Renal cortical epithelial cell (primary cell): Measurements from ENCODE around the gene ARHGDIB. TPM values are rescaled to one million over a fixed set of nuclear protein-coding genes. Genes with fewer than 3 reads are reported as not detected.
A peak's percentile ranks its signal among the peaks of the same experiment; 100 is the strongest.

Source experiments
- DNase-seq: peaks from one replicate; pipeline ENCODE4 v3.0.0-alpha.2; 2011; ENCODE audit warnings: low read depth
- total RNA-seq: library from RNA; depleted of rRNA; stranded (reverse); fragments of >200 nt; gene quantifications from 2 replicates; pipeline ENCODE4 v1.2.3, GENCODE V29; 2014

Gene ARHGDIB
- total RNA-seq, 1 donor from 2014 or later = 3.0 TPM

DNA sequence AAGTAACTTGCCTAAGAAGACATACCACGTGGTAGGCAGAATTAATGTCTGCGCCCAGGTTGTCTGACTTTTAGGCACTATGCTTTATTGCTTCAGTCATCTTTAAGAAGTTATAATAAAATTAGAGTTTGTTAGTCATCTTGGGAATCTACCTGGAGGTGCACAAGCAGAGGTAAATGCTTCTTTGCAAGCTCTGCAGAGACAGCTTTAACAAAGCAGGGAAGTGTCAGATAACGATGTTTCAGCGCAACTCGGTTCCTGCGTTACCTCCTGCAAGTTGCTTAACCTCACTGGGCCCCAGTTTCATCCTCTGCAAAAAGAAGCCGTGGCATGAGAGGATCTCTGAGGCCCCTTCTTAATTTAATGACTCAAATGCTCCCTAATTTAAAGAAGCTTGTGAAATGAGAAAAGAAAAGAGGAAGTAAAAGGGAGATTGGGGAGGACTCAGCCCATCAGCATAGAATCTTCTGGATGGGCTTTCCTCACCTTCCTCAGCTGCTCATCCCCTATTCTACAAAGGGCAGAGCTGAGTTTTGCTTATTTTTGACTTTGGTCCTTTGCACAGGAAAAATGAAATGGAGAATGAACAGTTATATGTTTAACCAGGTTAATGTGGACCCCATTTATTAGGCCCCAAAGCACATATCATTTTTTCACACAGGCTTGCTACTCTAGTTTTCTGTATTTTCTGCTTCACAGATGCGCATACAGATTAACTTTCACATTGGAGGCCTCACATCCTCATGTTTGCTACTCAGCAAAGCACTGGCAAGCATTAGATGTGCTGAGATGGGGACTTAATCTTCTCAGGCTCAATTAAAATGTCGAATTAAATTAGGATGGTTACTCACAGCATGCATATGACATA lies 5.1 kb downstream of the ARHGDIB start:
- no peak for DNase-seq

DNA sequence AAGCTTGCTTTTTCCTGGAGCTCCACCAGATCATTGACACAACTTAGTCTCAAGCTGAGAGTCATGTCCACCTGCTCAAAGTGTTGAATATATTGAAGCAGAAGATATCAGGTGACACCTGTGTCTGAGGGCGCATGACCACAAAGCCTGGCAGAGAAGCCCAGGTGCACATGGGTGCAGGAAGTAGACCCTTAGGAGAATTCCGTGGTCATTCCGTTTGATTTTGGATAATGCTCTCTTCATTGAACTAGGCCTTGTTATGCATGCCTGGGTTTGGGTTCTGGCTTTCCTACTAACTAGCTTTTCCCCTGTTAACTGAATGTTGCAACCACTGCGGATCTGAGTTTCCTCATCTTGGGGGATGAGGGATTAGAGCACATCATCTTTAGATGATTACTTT lies 7.1 kb downstream of the ARHGDIB start:
- DNase-seq = no peak

DNA sequence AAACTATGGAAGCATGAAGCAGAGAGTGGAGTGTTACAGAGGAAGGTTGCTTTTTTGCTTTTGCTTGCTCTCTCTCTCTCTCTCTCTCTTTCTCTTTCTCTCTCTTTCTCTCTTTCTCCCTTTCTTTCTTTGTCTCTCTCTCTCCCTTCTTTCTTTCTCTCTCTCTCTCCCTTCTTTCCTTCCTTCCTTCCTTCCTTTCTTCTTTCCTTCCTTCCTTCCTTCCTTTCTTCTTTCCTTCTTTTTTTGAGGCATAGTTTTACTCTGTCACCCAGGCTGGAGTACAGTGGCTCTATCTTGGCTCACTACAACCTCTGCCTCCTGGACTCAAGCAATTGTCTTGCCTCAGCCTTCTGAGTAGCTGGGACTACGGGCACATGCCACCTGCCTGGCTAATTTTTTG lies 7.6 kb downstream of the ARHGDIB start:
- no peak for DNase-seq

DNA sequence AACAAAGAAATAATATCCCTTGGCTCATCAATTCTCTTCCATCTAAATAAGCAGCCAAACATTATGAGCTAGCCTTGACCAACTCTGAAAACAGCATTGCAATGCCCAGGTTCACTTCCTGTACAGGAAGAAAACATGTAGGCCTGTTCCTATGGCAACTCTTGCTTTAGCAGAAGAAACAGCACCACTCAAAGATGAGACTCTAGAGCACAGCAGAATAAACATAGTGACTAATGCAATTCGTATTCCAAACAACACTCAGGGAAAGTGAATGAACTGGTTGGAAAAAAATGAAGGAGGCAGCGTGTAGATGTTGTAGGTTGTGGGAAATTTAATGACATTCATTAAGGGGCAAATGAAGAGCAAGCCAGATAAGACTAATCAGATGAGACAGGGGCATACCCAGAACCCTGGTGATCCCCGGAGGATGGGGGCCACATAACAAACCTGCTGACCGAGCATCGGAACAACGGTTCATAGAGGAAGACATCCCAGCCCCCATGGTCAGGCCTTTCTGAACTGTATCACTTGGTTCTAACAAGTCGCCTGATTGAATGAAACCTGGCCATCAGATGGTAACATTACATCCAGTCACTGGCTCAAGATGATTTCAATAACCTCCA lies 9.0 kb downstream of the ARHGDIB start:
- DNase-seq = peak; percentile 99

DNA sequence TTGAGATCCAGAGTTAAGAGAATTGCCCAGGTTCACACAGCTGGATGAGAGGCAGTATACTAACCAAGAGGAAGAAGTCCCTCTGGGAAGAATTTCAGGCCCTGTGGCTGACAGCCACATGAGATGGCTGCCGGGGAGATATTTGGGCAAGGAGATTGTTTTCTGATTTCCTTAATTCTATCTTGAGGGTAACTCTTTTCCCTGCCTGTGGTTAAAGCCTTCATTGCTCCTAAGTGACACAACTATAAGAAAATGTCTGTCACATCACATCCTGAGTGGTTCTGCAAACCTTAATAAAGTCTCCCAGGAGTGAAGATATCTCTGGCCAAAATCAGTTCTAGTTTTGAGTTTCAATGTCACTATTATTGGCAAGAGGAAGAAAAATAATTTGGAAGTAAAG lies 9.6 kb downstream of the ARHGDIB start:
- DNase-seq = no peak

DNA sequence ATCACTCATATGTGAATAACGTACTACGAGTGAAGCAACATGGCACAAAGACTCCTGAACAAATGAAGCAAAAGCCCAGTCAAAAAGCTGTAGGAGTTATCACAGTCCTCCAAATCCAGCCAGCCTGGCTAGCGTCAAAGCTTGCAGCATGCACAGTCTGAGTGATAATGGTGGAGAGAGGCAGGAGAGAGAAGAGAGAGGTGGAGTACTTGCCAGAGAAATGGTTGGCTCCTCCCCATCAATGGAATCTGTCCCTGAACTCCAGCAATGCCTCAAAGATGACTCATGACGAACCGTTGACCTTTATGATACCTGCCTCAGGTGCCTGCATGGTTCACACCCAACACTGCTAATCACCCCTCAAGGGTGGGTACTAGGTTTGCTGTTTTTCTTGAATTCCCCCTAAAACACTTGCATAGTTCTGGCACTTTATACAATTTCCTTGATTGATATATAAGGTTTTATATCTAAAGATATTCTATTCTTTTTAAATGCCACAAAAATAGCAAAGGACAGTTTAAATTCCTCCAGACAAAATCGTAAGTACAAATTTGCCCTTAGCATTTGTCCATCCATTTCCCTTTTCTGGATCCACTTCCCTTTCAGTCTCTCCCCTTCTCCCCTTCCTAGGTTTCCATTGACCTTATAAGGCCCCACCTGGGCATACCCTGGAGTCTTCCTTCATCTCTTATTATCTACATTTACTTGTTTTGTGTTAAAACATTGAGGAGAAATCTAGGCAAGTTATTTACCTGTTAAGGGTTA lies 10.2 kb downstream of the ARHGDIB start:
- peak; percentile 81 for DNase-seq

DNA sequence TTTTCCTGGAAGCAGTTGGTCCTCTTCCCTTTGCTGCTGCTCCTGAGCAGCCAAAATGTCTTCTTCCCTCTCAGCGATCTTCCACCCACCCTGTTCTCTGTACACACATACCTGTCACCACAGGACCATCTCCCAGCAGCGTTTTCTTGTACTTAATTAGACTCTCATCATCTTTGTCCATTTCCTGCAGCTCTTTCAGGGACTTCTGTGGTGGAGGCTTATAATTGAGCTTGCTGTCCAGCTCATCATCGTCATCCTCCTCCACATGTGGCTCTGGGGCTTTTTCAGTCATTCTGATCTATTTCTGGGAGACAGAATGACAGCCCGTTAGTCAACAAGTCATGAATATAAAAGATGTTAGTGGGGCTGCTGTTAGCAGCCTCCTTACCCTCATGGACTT lies 11.0 kb downstream of the ARHGDIB start:
- DNase-seq = no peak

DNA sequence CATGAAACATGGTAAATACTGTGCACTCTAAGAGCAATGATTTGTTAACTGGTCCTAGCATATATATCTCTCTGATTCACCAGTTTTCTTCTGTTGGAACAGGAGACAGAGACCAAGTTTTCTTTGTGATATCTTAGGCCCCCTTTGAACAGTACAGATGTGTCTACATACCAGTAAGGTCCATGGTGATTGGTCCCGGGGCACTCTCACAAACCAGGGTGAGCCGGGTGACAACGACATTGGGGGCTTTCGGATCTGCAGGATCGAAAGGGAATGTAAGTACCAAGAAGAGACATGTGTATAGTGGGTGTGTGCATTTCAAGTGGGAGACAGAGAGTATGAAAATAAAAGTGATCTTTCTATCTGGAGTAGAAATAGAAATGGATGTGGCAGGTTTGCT lies 11.8 kb downstream of the ARHGDIB start:
- no peak for DNase-seq

DNA sequence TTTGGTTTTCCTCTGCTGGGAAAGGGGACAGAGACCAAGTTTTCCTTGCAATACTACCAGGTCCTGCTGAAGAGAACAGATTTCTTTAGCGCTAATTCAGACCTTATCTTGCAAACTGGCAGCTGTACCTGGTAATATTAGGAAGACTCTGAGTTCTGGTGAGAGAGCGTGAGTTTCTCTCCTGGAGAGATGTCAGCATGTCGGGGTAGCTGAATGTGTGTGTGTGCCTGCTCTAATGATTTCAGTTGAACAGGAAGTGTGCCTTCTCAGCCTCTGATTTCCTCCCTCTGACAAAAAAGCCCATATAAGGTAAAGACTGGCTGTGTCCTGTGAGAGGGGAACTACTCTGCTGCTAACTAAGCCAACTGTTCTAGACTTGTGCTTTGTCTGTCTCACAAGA lies 12.7 kb downstream of the ARHGDIB start:
- DNase-seq = peak; percentile 97

DNA sequence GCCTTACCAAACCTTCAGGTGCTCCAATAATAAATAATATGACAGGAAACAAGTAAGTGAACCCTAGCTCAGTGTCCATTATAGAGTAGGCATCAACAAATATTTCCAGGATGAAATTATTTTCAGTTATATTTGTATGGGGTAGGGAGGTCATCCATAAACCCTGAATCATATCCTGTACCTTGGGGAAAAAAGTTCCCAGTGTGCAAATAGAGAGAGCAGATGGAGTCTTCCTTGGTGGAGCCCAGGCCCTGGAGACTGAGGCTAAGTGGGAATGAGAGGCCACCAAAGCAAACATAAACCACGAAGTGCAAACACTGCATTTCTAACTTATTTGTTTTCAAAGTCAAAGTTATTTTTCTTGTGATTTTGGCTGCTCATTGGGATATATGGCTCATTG lies 14.5 kb downstream of the ARHGDIB start:
- DNase-seq = no peak

DNA sequence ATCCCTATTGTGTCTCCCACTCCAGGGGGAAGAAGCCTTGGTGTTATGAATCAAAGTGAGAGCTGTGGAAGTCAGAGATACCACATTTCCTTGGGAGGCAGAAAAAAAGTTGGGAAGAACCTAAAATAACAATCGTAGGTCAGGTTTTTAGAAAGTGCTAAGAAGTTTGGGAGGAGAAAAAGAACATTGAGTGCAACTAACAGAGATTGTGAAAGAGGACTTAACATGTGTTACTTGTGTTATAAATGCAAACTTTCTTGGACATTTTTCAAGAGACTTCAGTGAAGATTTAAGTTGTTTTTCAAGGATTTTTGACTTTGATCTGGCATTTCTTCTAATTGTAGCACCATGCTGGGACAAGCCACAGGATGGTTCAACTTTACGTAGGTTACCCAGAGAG lies 15.2 kb downstream of the ARHGDIB start:
- no peak for DNase-seq

DNA sequence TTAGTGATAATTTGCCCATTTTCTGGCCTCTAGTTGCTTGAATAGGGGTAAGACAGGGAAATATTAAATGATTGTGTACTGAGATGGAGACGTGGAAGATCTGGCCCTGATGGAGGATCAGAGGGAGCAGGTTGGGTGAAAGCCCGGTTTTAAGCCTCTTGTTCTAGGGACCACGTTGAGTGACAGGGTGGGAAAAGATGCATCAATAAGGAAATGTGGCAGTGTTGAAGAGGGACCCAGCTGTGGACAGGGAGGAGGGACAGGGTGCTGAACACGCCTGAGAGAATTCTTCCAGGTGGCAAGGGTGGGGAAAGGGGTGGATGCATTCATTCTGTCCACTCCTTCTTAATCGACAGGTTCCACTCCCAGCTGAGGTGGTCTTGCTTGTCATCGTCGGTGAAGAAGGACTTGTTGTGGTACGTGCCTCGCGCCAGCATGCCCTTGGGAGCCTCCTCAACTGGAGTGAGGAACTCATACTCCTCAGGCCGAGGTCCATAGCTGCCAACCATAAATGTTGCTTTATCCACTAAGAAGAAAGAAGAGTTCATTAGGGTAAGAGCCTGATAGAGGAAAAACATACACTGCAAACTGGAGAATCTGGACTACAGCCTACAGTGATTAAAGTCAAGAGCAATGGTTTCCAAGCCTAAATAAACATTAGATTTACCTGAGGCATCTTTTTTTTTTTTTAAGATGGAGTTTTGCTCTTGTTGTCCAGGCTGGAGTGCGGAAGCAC lies 19.0 kb downstream of the ARHGDIB start:
- DNase-seq = no peak

DNA sequence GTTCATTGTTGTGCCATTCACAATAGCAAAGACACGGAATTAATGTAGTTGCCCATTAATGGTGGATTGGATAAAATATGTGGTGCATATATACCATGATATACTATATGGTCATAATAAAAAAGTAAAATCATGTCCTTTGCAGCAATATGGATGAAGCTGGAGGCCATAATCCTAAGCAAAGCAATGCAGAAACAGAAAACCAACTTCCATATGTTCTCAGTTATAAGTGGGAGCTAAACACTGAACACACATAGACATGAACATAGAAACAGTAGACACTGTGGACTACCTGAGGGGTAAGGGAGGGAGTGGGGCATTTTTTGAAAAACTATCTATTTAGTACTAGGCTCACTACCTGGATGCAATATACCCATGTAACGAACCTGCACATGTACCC lies 20.0 kb downstream of the ARHGDIB start:
- DNase-seq = no peak

DNA sequence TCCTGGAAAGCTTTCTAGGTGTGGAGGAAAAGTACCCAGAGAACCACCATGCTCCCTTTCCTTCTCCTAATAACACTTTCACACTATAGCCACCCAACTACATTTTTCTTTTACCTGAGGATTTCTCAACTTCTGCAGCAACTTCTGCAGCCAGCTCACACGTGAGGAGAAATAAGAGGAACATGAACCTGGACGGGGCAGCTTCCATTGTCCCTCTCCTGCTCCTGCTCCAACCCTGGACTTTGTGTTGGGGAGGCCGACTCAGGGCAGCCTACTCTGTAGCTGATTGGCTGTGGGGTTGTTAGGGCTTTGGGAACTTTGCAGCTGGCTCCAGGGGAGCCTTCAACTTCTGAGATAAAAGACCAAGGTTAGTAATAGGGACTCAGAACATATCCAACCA lies 23.1 kb downstream of the ARHGDIB start, which contains the start of gene ERP27:
ERP27 (minus strand) TSS at position 237 of the 400 bp plus-strand sequence; CDS start at position 208, 29 bp downstream.
- DNase-seq = no peak

DNA sequence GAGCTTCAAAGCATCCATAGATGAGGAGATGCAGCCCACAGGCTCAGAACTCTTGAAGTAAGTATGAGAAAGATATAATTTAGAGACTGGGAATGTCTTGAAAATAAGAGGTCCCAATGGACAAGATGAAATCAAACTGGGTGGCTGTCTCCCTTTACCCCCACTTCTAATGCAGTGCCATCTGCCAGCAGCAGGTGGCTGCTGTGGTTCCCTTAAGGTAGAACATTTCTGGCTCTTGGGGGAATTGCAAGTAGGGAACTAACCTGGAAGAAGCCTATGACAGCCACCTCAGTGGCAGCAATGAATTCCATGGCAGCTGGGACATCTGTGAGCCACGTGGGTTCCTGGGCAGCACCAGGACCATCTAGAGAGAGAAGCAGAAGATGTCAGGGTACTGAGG lies 23.7 kb downstream of the ARHGDIB start:
- DNase-seq = no peak

DNA sequence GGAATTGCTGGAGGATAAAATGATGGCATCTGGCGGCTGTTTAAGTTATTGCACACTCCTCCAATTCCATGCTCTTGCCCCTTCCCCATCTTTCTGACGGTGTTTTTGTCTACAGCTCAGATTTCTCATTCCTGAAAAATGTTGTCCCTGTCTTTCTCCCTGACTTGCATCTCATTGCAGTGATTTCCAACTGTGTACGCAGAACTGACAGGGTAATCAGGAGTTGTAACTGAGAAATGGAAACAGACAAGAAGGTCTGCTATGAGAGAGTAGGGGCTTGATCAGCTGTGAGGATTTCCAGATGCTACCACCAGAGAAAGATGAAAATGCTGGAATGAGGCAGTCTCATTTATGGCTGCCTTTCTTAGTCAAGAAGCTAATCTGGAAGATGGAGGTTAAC lies 24.4 kb downstream of the ARHGDIB start:
- no peak for DNase-seq

DNA sequence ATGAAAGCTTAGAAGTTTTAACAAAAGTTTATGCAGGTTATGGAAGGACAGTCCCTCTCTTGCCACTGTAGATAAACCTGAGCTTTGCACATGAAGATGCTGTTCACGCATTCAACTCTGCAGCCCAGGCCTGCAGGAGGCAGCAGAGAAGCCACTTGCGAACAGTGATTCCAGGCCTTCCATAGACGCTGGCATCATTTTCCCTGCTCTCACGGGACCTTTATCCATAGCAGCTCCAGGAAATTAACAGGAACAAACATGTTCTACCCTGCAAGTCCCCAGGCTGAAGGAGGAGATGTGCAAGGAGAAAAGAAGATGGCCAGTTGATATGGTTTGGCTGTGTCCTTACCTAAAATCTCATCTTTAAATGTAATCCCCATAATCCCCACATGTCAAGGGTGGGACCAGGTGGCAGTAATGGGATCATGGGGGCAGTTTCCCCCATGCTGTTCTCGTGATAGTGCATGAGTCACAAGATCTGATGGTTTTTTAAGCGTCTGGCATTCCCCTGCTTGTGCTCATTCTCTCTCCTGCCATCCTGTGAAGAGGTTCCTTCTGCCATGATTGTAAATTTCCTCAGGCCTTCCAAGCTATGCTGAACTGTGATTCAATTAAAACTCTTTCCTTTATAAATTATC lies 25.1 kb downstream of the ARHGDIB start:
- DNase-seq = no peak

DNA sequence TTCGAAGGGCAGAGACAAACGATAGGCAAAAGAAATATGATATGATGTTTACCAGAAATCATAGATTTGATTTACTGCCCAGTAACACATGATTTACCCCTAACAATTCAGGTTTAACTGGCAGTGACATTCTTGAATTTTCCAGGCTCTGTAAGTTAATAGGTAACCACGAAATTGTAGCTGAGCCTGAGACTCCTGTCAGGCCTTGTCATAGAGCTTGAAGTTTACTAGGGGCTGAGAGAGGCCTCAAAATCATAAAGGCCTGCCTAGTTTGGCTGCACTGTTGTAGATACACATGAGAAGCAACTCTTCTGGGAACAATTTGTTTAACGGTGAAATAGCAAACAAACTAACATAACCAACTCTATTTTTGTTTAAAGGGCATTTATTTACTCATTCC lies 26.4 kb downstream of the ARHGDIB start:
- DNase-seq = peak; percentile 94

DNA sequence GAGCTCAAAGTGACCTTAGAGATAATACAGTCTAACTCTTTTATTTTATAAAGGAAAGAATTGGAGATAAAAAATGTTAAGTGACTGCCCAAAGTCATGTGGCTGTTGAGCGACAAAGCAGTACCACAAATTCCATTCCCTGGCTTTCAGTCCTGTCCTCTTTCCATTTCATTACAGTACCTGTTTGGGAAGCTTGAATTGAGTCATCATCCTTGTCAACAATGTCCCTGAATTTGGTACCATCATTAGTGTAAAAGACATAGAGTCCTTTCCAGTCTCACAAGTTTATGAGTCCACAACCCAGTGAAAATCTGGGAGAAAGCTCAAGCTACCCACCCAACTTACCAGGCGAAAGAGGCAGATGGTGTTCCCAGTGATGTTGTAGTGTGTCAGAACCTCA lies 26.9 kb downstream of the ARHGDIB start:
- DNase-seq = peak; percentile 56

DNA sequence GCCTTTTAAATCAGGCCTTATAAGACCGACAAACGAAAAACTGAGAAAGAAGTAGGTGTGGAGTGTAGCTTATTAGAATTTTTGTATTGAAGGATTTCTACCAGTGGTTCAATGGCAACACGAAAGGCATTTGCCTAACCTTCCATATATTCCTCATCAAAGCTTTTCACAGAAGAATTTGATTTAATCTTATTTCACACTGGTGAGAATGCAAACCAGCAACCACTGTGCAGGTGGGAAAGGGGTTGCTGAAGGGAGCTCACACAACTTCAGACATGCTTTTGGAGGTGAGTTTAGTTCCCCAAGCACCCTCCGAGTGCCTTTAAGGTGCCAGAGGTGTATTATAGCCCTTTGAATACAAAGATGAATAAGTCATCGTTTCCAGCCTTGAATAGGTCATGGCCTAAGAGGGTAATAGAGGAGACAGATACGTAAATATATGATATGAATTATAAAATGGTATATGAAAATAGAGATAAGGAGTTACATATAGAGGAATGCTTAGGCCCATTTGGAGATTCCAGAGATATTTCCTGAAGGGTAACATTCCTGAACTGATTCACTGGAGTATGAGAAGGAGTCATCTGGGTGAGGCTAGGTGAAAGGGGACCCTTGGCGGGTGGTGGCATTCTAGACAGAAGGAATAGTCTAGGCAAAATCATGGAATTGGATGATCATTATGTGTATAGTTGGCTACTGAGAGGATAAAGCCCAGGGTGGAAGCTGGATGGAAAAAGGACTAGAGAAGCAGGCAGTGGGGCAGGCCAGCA lies 29.4 kb downstream of the ARHGDIB start:
- DNase-seq = no peak

DNA sequence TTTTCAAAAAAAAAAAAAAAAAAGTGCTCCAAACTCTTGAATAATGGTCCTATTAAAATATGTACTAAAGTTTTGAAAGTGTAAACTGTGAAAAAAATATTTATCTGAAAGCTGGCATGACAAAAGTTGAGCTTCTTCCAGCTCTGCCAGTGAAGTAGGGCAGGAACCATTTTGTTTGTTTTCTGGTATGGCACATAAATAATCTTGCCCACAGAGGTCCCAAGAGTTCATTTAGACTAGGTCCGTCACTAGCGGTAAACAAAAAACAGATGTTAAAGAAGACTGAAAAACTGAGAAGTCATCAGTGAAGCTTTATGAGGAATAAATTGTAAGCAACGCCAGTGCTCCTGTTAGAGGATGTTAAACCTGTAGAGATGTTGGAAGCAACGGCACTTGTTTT lies 30.0 kb downstream of the ARHGDIB start:
- no peak for DNase-seq
